Loucy (cell line): ENCODE data around the gene AGBL1.

Source experiments
- CTCF ChIP-seq: fragments of 200-600 bp; sonication (generic); conservative IDR thresholded peaks from 2 replicates; pipeline ENCODE4 v1.5.1; 2014; ENCODE audit warnings: mild to moderate bottlenecking, antibody characterized with exemption, low read length
- EZH2phosphoT487 ChIP-seq: fragments of 200-600 bp; IDR thresholded peaks from 2 replicates; pipeline ENCODE4 v1.6.1; 2018; ENCODE audit warnings: antibody characterized with exemption, mild to moderate bottlenecking, moderate library complexity, borderline replicate concordance

DNA sequence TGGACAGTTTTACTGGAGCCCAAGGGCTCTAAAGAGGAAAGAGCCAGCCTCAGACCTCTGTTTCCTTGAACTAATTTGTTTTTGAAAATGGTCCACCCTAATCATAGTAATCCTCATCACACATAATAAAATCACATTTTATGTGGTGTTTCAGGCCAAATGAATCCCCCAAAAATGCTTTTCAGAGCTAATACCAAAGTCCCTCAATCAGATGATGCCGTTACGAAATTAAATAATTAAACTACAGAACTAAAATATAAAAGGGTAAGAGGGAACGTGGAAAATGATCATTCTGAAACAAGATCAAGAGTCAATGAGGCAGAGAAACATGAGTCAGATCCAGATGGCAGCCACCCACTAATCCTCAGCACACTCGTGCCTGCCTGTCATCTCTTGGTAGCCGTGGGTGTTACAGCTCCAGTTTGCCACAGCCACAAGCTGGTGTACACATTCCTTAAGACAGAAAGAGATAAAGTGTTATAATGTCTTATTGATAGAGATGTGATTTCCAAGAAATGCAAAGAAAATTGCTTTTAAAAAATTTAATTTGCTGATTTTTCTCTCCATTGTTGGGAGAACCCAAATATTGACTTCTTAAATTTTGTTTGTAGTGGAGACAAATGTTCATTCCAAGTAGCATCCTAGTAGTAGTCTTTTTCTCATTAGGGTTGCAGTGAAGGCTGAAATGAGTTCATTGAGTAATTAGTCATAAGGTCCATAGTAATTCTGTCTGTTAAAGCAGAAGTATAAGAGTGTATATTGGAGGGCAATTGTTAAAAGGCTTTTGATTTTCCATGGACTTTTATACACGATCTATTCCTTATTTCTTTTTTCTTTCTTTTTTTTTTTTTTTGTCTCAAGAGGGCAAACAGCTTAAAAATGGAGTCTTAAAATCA, 104.2 kb downstream of the AGBL1 start:
- TF ChIP-seq CTCF (no peak), EZH2phosphoT487 (no peak)
